ENCODE results near the gene FADS2. TPM values are rescaled to one million over a fixed set of nuclear protein-coding genes. Genes with fewer than 3 reads are reported as not detected.

Gene FADS2
- total and polyA plus RNA-seq, 2 of the 13 experiments (the other 11 are each of a cell fraction or from before 2014, with no cell fraction given) = 90.1 to 124 TPM

GRCh38 chr11:61799665-61800284 is 28.3 kb upstream of the FADS2 start (continued):
- TF ChIP-seq RBFOX2 (IDR thresholded peaks at IDR 0.05; ENCODE audit: low read depth, low read length) (peak; percentile 48; the same call in 1 of the 2 replicates), RARG (CRISPR knock-in tag; IDR thresholded peaks at IDR 0.05; ENCODE audit: low read depth) (no peak), MTF2 (CRISPR knock-in tag; IDR thresholded peaks at IDR 0.05; ENCODE audit: borderline replicate concordance) (no peak), STAT5B (CRISPR knock-in tag; IDR thresholded peaks at IDR 0.05) (no peak), ZKSCAN5 (CRISPR knock-in tag; IDR thresholded peaks at IDR 0.05) (no peak), CREBL2 (CRISPR knock-in tag; IDR thresholded peaks at IDR 0.05; ENCODE audit: borderline replicate concordance) (no peak), RAD51 (IDR thresholded peaks at IDR 0.05; ENCODE audit: borderline replicate concordance) (no peak), SMAD1 (CRISPR knock-in tag; IDR thresholded peaks at IDR 0.05; ENCODE audit: borderline replicate concordance, low read depth) (no peak), IRF1 (CRISPR knock-in tag; IDR thresholded peaks at IDR 0.05; ENCODE audit: low read depth) (no peak)

GRCh38 chr11:61800331-61801281 is 27.5 kb upstream of the FADS2 start:
- Histone ChIP-seq H3K27ac (ENCODE audit: extremely low read length, insufficient read depth, low read length) (no peak overlapping the region), H4K20me1 (ENCODE audit: insufficient read depth, low read length) (no peaks in the 10 kb centered on the region), H3K4me1 (ENCODE audit: insufficient read depth, low read length) (peaks cover 18% of the 10 kb centered on the region), H3K79me2 (ENCODE audit: insufficient read depth, low read length) (peaks cover 10% of the 10 kb centered on the region), H3K36me3 (replicated peaks in 1 of 2; ENCODE audit: control insufficient read depth in 1 of 2, insufficient read depth in 2 of 2, low read length in 2 of 2) (peaks cover 20 to 52% of the 10 kb centered on the region in 2 experiments), H3K9me3 (ENCODE audit: low read length) (no peaks in the 10 kb centered on the region), H3K4me2 (ENCODE audit: low read depth, low read length) (no peak overlapping the region), H3K27me3 (ENCODE audit: control insufficient read depth in 1 of 2, insufficient read depth in 2 of 2, low read length in 2 of 2) (no peaks in the 10 kb centered on the region; a peak in 1 of 5 replicates), H3K4me3 (replicated peaks in 1 of 3; ENCODE audit: insufficient read depth in 1 of 3, low read depth in 2 of 3, low read length in 3 of 3) (no peak overlapping the region), H2AFZ (ENCODE audit: low read length) (no peak overlapping the region), H3K9ac (ENCODE audit: insufficient read depth, low read depth, low read length) (no peak overlapping the region)
- intact Hi-C loops (cut with micrococcal nuclease; ENCODE audit: unreplicated experiment) (no loop called here), in situ Hi-C loops (cut with HindIII; ENCODE audit: extremely low pct_ligation_motif_present, low pct_unique_long_range_greater_than_20kb) (no loop called here)
- ChIA-PET CTCF (ENCODE audit: low intra/inter-chr PET ratio, low total read pairs) (no interaction called here), POLR2A (interaction anchor here (1.2 kb wide), 1 partner anchor 9 kb away, joined by 3 read pairs; no protein-coding TSS in a partner anchor)
- DNase-seq (ENCODE audit: low spot score) = no peak
- ATAC-seq = no peak
- TF ChIP-seq SMAD9 (CRISPR knock-in tag; IDR thresholded peaks at IDR 0.05) (no peak), ZNF160 (CRISPR knock-in tag; IDR thresholded peaks at IDR 0.05) (no peak), FOXP1 (IDR thresholded peaks at IDR 0.05) (no peak), FOXP1 (CRISPR knock-in tag; IDR thresholded peaks at IDR 0.05) (0 out of 2 replicates have a peak, but pooled peaks have one; percentile 40)
- BruUV-seq (replicated peaks) = no TSS peak
- no peak for FAIRE-seq
- WGBS (ENCODE audit: low lambda C conversion rate) = 91% methylated on average over 3 of the region's 3 CpGs

All from HepG2 (cell line).